ENCODE data around the gene TBCCD1.
"Not testable (repeated sequence)": the region's sequence is repeated elsewhere in the genome, so short reads cannot be mapped to it uniquely, and the experiment has no call there.

The TBCCD1 gene

DNA sequence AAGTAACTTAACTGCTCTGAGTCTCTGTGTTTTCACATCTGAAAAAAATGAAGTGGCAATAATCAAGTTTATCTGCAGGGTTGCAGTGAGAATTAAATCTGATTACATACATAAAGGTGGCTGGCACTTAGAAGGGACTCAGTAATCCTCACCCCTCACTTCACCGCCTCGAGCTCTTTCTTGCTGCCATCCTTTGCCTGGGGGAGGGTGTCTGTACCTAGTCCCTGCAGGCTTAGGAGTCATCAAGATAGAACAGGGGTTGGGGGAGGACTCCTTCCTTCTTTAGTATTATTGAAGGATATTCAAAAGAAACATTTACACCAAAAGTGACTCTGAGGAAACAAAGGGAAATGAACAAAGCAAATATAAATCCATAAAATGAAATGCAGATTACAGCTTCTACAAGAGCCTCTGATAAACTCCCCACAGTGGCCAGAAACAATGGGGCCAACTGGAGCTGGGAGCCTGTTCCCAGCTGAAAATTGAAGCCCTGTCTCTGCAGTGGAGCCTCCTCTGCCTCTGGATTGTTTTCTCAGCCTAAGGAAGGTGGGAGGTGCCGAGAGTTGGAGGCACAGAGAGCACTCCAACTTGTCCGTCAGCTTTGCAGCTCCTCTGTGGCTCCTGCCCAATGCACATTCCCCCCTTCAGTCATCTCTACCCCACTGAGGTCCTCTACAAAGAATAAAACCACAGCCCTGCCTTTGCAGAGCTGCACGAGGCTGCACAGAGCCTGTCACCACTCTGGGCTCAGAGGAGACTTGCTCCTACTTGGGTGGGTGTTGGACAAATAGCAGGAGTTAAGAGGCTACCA is 64.8 kb downstream of the TBCCD1 start:
- peaks cover 11% of the 10 kb centered on the region for H3K4me1 Mint-ChIP-seq

GRCh38 chr3:186499949-186500348 is 67.2 kb downstream of the TBCCD1 start:
- H3K36me3 Mint-ChIP-seq, H3K27ac Mint-ChIP-seq, H3K27me3 Mint-ChIP-seq, H3K9me3 Mint-ChIP-seq, H3K4me1 Mint-ChIP-seq, H3K4me3 Mint-ChIP-seq: not testable (repeated sequence)

More for the DNA sequence above, 64.8 kb downstream of the TBCCD1 start:
- H3K4me3 Mint-ChIP-seq: no peak overlapping the region
- peaks cover 1% of the 10 kb centered on the region for H3K36me3 Mint-ChIP-seq
- H3K27ac Mint-ChIP-seq: no peak overlapping the region
- no peaks in the 10 kb centered on the region for H3K27me3 Mint-ChIP-seq
- no peaks in the 10 kb centered on the region for H3K9me3 Mint-ChIP-seq

- not testable (repeated sequence) for H3K4me3 Mint-ChIP-seq, H3K36me3 Mint-ChIP-seq, H3K27me3 Mint-ChIP-seq, H3K9me3 Mint-ChIP-seq, H3K4me1 Mint-ChIP-seq, H3K27ac Mint-ChIP-seq
Observed at GRCh38 chr3:186498022-186498421, 69.1 kb downstream of the TBCCD1 start.

DNA sequence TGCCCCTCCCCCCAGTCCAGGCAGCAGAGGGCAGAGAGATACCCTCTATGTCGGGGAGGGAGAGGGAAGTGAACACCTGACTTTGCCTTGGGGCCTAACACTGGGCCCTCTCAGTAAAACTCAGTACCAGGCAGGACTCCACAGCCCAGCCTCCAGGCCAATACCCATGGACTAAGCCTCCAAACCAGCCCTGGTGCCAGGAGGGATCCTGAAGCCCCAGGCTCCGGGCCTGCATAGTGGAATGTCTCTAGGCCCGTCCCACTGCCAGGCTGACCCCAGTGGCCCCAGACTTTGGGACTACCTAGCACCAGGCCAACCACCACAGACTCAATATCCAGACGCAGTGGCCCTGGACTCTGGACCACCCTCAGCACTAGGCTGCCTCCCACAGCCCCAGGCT is 69.5 kb downstream of the TBCCD1 start:
- Mint-ChIP-seq H3K4me1 (peaks cover under 1% of the 10 kb centered on the region), H3K36me3 (no peaks in the 10 kb centered on the region), H3K27ac (no peak overlapping the region), H3K9me3 (no peaks in the 10 kb centered on the region), H3K4me3 (no peak overlapping the region), H3K27me3 (no peaks in the 10 kb centered on the region)

DNA sequence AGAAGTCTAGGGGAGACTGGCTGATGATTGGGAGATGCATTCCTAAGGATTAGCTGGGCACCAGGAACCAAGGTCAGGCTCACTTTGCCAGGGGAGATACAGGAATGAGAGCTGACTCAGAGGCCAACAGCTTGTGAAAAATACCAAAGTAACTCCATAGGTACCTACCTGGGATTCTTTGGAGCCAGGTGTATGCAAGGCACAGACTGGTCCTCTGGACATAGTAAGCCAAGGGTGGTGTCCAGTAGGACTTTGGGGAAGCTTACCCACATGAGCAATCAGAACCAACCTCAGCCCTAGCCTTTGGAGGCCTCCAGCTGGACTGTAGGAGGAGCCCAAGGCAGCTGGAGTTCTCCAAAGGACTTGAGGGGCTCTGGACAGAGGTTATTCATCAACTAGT is 70.5 kb downstream of the TBCCD1 start:
- no peak overlapping the region for H3K4me3 Mint-ChIP-seq
- H3K27ac Mint-ChIP-seq: no peak overlapping the region
- no peaks in the 10 kb centered on the region for H3K27me3 Mint-ChIP-seq
- no peaks in the 10 kb centered on the region for H3K36me3 Mint-ChIP-seq
- no peaks in the 10 kb centered on the region for H3K9me3 Mint-ChIP-seq
- no peaks in the 10 kb centered on the region for H3K4me1 Mint-ChIP-seq

Measured in activated naive CD4-positive, alpha-beta T cell treated with anti-CD3 and anti-CD28 coated beads, Interleukin-2, amount 50 U/mL, for 24 hours (primary cell).